ENCODE measurements around the gene DOK5. TPM values are rescaled to one million over a fixed set of nuclear protein-coding genes. Genes with fewer than 3 reads are reported as not detected.

DOK5 gene
- total RNA-seq, 4 donors from 2014 or later: 0.55 to 48.6 (median 1.3) TPM; not detected in 1

DNA sequence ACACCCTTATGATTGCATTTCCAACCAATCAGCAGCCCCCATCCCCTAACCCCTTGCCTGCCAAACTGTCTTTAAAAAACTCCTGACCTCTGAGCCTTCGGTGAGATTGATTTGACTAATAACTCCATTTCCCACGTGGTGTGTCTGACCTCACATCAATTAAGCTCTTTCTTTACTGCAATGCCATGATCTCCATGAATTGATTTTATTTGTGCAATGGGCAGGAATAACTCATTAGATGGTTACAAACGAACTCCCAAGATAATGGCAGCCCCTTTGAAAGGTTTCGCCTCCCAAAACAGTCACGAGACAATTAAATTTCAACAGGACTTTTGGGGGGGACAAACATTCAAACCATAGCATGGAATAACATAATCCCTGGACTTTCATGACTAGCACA lies 161.2 kb downstream of the DOK5 start:
- Histone ChIP-seq H3K36me3 (no peaks in the 10 kb centered on the region), H3K27me3 (no peaks in the 10 kb centered on the region), H3K9me3 (no peaks in the 10 kb centered on the region), H3K27ac (no peak overlapping the region), H3K4me3 (no peak overlapping the region), H3K4me1 (no peaks in the 10 kb centered on the region)
- in situ Hi-C loops (cut with MboI; ENCODE audit: low pct_ligation_motif_present in 1 of 4, low pct_unique_long_range_greater_than_20kb in 1 of 4, low sequenced_read_pairs in 3 of 4): loop anchor here (10.0 to 25.0 kb wide), 3 partner anchors 412 to 549 kb away; no protein-coding TSS in a partner anchor
- WGBS, 2 donors (ENCODE audit: low coverage in 1 of 2): 77 to 90% methylated on average over 3 to 5 of the region's 5 CpGs
- TF ChIP-seq EP300 (IDR thresholded peaks at IDR 0.05; ENCODE audit: low read depth) (no peak), POLR2AphosphoS5 (IDR thresholded peaks at IDR 0.05) (no peak), POLR2A (IDR thresholded peaks at IDR 0.05) (no peak)
- TF ChIP-seq, protein P1, sequence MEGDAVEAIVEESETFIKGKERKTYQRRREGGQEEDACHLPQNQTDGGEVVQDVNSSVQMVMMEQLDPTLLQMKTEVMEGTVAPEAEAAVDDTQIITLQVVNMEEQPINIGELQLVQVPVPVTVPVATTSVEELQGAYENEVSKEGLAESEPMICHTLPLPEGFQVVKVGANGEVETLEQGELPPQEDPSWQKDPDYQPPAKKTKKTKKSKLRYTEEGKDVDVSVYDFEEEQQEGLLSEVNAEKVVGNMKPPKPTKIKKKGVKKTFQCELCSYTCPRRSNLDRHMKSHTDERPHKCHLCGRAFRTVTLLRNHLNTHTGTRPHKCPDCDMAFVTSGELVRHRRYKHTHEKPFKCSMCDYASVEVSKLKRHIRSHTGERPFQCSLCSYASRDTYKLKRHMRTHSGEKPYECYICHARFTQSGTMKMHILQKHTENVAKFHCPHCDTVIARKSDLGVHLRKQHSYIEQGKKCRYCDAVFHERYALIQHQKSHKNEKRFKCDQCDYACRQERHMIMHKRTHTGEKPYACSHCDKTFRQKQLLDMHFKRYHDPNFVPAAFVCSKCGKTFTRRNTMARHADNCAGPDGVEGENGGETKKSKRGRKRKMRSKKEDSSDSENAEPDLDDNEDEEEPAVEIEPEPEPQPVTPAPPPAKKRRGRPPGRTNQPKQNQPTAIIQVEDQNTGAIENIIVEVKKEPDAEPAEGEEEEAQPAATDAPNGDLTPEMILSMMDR (IDR thresholded peaks at IDR 0.05): no peak
- DNase-seq: no peak
- intact Hi-C loops (cut with DNase I; ENCODE audit: low total_unique reads): no loop called here

DNA sequence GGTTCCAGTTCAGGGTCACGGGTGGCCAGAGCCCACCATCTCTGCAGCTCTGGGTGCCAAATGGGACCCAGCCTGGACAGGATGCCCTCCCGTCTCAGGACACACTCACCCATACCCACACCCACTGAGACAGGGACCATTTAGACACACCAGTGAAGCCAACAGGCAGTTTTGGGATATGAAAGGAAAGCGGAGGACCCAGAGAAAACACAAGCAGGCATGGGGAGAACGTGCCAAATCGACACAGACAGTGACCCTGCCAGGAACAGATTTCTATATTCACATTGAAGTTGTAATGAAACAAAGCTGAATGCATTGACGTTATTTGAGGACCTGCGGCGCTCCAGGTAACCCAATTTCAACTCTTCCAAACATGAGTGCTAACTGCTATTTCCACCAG lies 164.5 kb downstream of the DOK5 start:
- TF ChIP-seq POLR2AphosphoS5 (IDR thresholded peaks at IDR 0.05) (no peak), POLR2A (IDR thresholded peaks at IDR 0.05) (no peak), EP300 (IDR thresholded peaks at IDR 0.05; ENCODE audit: low read depth) (no peak)
- TF ChIP-seq, protein P1 (IDR thresholded peaks at IDR 0.05): no peak
- 65 to 86% methylated on average over 5 to 8 of the region's 8 CpGs for WGBS, 2 donors (ENCODE audit: low coverage in 1 of 2)
- Histone ChIP-seq H3K9me3 (no peaks in the 10 kb centered on the region), H3K4me3 (no peak overlapping the region), H3K27ac (no peak overlapping the region), H3K36me3 (no peaks in the 10 kb centered on the region), H3K4me1 (no peaks in the 10 kb centered on the region), H3K27me3 (no peaks in the 10 kb centered on the region)
- DNase-seq: no peak
- intact Hi-C loops (cut with DNase I; ENCODE audit: low total_unique reads): no loop called here
- in situ Hi-C loops (cut with MboI; ENCODE audit: low pct_ligation_motif_present in 1 of 4, low pct_unique_long_range_greater_than_20kb in 1 of 4, low sequenced_read_pairs in 3 of 4): loop anchor here (10.0 to 25.0 kb wide), 4 partner anchors 415 to 553 kb away; no protein-coding TSS in a partner anchor

DNA sequence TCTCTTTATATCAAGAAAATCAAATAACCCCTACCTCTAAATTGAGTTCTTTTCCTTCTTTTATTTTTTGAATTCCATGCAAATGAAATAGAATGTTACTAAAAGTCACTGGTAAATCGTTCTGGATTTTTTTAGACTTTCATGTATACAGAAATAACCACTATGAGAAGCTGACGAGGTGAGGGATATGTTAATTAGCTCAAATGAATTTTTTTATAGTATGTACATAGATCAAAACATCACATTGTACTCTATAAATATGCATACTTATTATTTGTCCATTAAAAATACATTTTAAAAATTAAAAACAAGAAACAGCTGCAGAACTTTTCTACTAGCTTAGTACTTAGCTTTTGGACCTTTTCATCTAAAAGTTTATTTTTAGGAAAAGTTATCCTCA lies 165.4 kb downstream of the DOK5 start:
- H3K27me3 ChIP-seq: no peaks in the 10 kb centered on the region
- H3K4me3 ChIP-seq: no peak overlapping the region
- no peaks in the 10 kb centered on the region for H3K36me3 ChIP-seq
- TF ChIP-seq POLR2AphosphoS5 (IDR thresholded peaks at IDR 0.05): no peak
- TF ChIP-seq POLR2A (IDR thresholded peaks at IDR 0.05): no peak
- TF ChIP-seq, protein P1 (IDR thresholded peaks at IDR 0.05): no peak
- no peak for TF ChIP-seq EP300 (IDR thresholded peaks at IDR 0.05; ENCODE audit: low read depth)
- in situ Hi-C loops (cut with MboI; ENCODE audit: low pct_ligation_motif_present in 1 of 4, low pct_unique_long_range_greater_than_20kb in 1 of 4, low sequenced_read_pairs in 3 of 4) (loop anchor here (10.0 to 25.0 kb wide), 4 partner anchors 416 to 553 kb away; no protein-coding TSS in a partner anchor), intact Hi-C loops (cut with DNase I; ENCODE audit: low total_unique reads) (no loop called here)
- H3K4me1 ChIP-seq: no peaks in the 10 kb centered on the region
- WGBS, 2 donors (ENCODE audit: low coverage in 1 of 2): 46 to 55% methylated on average over 2 of the region's 2 CpGs
- H3K9me3 ChIP-seq: no peaks in the 10 kb centered on the region
- no peak overlapping the region for H3K27ac ChIP-seq
- no peak for DNase-seq

DNA sequence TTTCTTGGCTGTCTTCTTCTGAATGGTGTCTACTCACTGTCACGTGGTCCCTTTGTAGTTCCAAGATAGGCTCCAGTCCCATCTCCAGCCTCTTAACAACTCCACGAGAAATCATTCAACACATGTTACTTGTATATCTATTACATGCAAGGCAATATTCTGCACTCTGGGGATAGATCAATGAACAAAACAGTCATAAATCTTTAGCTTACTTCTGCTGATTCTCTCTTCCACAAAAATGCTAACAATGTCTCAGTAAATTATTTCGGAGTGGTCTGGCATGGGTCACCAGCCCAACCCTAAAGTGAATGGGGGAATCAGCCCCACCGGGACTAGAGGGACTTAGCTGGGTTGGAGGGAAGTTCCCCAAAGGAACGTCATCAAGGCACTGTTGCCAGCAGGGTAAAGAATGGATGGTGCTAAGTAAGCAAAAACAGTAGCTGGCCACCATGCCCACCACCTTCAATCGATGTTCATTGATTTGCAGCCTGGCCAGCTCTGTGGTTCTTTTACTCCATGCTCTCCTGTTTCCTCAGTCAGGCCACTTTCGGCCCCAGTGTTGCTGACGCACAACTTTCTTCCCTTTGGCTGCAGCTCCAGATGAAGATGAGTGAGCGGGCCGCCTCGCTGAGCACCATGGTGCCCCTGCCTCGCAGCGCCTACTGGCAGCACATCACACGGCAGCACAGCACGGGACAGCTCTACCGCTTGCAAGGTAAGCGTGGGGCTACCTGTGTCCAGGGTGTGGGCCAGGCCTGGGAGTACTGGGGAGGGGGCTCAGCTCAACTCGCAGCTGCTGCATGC lies 167.7 kb downstream of the DOK5 start:
- no peaks in the 10 kb centered on the region for H3K36me3 ChIP-seq
- H3K4me1 ChIP-seq: no peaks in the 10 kb centered on the region
- no peak for DNase-seq
- TF ChIP-seq POLR2AphosphoS5 (IDR thresholded peaks at IDR 0.05) (no peak), EP300 (IDR thresholded peaks at IDR 0.05; ENCODE audit: low read depth) (no peak), POLR2A (IDR thresholded peaks at IDR 0.05) (no peak)
- TF ChIP-seq, protein P1 (IDR thresholded peaks at IDR 0.05): no peak
- intact Hi-C loops (cut with DNase I; ENCODE audit: low total_unique reads) (no loop called here), in situ Hi-C loops (cut with MboI; ENCODE audit: low pct_ligation_motif_present in 1 of 4, low pct_unique_long_range_greater_than_20kb in 1 of 4, low sequenced_read_pairs in 3 of 4) (loop anchor here (10.0 to 25.0 kb wide), 4 partner anchors 418 to 556 kb away; no protein-coding TSS in a partner anchor)
- H3K27me3 ChIP-seq: no peaks in the 10 kb centered on the region
- H3K4me3 ChIP-seq: no peak overlapping the region
- WGBS, 2 donors (ENCODE audit: low coverage in 1 of 2): 66 to 83% methylated on average over 6 to 18 of the region's 18 CpGs
- no peaks in the 10 kb centered on the region for H3K9me3 ChIP-seq
- H3K27ac ChIP-seq: no peak overlapping the region
